Measurements from ENCODE around the gene CDH23.

DNA sequence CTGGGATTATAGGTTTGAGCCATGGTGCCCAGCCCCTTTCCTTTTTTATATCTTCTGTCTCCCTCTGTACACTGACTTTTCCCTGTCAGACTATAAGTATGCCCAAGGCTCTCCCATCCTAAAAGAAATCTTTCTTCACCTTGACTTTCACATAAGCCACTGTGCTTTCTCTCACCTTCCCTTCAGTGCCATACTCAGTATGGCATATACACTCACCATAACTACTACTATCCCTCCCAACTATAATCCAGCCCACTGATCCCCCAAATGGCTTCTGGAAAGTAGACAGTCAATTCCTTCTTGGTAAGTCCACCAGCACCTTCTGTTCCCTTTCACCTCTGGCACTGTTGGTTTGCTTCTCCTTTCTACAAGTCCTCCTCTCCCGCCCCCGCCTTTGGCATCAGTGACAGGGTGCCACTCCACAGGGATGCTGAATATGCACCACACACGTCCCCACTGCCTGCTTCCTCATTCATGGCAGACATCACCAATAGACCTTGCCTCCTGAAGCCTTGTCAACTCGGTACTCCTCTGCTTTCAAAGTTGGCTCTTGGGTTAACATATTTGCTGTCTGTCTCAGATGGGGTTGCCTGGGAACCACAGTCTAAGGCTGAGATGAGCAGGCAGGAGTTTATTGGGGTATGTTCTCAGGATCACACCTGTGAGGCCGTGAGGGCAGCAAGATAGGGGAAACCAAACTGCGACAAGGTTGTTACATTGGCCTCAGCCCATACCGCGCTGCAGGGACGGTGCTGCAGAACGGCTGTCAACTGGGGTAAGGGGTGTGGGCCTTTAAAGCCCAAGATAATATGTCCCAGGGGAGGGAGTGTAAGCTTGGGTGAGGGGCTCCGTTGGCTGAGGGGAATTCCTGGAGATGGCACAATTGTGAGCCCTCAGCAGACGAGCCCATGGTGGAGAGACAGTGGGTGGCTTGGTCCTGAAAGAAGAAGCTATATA lies 461.5 kb downstream of the CDH23 start:
- TF ChIP-seq, protein P1, sequence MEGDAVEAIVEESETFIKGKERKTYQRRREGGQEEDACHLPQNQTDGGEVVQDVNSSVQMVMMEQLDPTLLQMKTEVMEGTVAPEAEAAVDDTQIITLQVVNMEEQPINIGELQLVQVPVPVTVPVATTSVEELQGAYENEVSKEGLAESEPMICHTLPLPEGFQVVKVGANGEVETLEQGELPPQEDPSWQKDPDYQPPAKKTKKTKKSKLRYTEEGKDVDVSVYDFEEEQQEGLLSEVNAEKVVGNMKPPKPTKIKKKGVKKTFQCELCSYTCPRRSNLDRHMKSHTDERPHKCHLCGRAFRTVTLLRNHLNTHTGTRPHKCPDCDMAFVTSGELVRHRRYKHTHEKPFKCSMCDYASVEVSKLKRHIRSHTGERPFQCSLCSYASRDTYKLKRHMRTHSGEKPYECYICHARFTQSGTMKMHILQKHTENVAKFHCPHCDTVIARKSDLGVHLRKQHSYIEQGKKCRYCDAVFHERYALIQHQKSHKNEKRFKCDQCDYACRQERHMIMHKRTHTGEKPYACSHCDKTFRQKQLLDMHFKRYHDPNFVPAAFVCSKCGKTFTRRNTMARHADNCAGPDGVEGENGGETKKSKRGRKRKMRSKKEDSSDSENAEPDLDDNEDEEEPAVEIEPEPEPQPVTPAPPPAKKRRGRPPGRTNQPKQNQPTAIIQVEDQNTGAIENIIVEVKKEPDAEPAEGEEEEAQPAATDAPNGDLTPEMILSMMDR (IDR thresholded peaks at IDR 0.05) = no peak
- TF ChIP-seq POLR2A (IDR thresholded peaks at IDR 0.05) = no peak
